Stomach (tissue), 4 donors: Measurements from ENCODE around the gene TMEM169.

Experiments used
- POLR2A ChIP-seq, 4 donors: fragments of 450-650 bp; IDR thresholded peaks; one replicate each; pipeline ENCODE4 v1.6.1; 2016; ENCODE audit warnings: antibody characterized with exemption in 4 of 4, control low read depth in 2 of 4, mild to moderate bottlenecking in 1 of 4, moderate library complexity in 1 of 4
- TF ChIP-seq, protein P1 (sequence below), 7 experiments: fragments of 450-650 bp in 4 of 7; fragments of 200-600 bp in 3 of 7; sonication (generic) in 3 of 7; IDR thresholded peaks; one replicate each; pipeline ENCODE4 v1.5.1; 2016 to 2019; ENCODE audit warnings: antibody characterized with exemption in 7 of 7, control low read depth in 2 of 7, mild to moderate bottlenecking in 1 of 7

DNA sequence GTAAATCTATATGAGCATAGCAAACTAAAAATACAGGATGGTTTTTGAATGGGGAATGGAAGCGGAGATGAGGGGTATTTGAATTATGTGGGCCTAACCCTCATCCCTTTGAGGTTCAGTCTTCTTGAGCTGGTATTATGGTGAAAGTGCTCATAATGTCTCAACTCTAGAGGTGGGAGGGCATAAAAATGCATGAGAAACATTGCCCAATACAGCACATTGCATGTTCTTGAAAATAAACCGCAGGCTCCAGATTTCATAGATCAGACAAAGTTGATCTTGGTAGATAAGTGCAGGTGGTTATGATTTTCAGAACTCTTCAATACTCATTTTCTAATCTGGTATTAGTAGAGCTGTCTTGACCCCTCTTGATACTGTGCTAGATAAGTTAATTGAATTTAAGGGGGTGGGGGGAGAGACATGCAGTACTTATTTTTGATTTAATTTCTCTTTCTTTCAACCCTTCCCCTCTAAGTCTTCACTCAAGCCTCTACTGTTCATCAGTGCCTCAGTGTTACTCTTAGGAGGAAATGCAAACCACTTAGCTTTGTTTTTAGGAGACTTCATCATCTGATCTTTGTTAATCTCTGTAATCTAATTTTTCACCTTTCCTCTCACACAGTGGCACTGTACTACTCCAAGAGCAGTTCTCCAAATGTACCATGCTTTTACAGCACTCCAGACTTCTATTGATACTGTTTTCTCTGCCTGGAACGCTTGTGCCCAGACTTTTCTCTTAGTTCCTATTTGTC, 49.6 kb downstream of the TMEM169 start:
- TF ChIP-seq, protein P1, sequence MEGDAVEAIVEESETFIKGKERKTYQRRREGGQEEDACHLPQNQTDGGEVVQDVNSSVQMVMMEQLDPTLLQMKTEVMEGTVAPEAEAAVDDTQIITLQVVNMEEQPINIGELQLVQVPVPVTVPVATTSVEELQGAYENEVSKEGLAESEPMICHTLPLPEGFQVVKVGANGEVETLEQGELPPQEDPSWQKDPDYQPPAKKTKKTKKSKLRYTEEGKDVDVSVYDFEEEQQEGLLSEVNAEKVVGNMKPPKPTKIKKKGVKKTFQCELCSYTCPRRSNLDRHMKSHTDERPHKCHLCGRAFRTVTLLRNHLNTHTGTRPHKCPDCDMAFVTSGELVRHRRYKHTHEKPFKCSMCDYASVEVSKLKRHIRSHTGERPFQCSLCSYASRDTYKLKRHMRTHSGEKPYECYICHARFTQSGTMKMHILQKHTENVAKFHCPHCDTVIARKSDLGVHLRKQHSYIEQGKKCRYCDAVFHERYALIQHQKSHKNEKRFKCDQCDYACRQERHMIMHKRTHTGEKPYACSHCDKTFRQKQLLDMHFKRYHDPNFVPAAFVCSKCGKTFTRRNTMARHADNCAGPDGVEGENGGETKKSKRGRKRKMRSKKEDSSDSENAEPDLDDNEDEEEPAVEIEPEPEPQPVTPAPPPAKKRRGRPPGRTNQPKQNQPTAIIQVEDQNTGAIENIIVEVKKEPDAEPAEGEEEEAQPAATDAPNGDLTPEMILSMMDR (IDR thresholded peaks at IDR 0.05), result no peak
- no peak for TF ChIP-seq POLR2A (IDR thresholded peaks at IDR 0.05)
